ENCODE results near the gene CENPF.
"Not testable (repeated sequence)": the region's sequence is repeated elsewhere in the genome, so short reads cannot be mapped to it uniquely, and the experiment has no call there.

CENPF gene

DNA sequence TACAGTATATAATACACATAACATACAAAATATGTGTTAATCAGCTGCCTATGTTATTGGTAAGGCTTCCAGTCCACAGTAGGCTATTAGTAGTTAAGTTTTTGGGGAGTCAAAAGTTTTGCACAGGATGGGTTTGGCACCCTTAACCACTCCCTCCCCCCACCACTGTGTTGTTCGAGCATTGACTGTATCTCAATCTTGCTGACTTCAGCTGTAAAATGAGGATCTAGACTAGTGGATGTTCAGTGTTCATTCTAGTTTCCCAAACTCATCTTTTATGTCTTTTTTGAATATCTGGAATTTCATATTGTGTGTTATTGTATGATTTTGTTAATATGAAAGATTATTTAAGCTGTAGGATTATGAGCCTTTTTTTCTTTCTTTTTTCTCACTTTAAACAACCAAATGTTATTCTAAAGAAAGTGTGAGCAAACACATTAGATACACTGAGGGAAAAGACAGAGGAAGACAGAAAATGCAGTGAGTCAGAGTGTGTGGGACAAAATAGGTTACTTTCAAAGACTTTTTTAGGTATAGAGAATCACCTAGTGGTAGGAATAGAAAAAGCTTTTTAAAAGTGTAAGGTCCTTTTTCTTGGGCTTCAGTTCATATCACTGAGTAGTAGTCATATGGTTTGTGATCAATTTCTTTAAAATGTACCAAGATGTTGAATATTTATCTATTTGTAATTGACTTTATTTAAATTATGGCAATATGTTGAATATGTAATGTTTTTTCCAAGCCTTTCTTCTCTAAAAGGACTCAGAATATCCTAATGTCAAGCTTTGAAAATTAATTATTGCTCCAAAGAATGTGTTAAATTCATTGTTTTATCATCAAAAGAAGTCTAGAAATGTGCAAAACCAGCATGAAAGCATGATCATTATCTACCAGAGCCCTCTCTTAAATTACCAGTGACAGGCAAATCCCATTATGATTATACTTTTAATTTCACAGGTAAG is 17.9 kb upstream of the CENPF start:
- peak in 1 of 5 experiments; percentile 57 for DNase-seq

- DNase-seq: no peak
Observed at GRCh38 chr1:214586621-214587020, 16.4 kb upstream of the CENPF start.

DNA sequence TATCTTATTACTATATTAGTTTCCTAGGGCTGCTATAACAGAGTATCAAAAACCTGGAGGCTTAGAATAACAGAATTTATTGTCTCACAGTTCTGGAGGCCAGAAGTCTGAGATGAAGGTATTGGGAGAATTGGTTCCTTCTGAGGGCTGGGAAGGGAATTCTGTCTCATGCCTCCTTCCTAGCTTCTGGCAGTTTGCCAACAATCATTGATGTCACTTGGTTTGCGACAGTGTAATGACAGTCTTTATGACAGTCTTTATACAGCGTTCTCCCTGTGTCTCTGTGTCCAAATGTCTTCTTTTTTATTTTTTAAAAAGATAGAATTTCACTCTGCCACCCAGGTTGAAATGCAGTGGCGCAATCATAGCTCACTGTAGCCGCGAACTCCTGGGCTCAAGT is 15.8 kb upstream of the CENPF start:
- DNase-seq: no peak

GRCh38 chr1:214588963-214589597 is 13.9 kb upstream of the CENPF start:
- DNase-seq: no peak

- DNase-seq: no peak
Observed at GRCh38 chr1:214590696-214591095, 12.3 kb upstream of the CENPF start.

DNA sequence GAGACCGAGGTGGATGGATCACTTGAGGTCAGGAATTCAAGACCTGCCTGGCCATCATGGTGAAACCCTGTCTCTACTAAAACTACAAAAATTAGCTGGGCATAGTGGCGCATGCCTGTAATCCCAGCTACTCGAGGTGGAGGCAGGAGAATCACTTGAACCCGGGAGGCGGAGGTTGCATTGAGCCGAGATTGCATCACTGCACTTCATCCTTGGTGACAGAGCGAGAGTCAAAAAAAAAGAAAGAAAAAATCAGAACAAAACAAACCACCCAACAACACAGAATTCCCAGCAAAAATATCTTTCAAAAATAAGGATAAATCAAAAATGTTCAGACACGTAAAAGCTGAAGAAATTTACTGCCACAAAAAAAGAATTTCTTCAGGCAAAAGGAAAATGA is 11.1 kb upstream of the CENPF start:
- not testable (repeated sequence) for DNase-seq

- DNase-seq: no peak
Observed at GRCh38 chr1:214593158-214593557, 9.8 kb upstream of the CENPF start.

GRCh38 chr1:214603819-214604252 is 841 bp downstream of the CENPF start:
- peak in 1 of 5 experiments; percentile 18 for DNase-seq

DNA sequence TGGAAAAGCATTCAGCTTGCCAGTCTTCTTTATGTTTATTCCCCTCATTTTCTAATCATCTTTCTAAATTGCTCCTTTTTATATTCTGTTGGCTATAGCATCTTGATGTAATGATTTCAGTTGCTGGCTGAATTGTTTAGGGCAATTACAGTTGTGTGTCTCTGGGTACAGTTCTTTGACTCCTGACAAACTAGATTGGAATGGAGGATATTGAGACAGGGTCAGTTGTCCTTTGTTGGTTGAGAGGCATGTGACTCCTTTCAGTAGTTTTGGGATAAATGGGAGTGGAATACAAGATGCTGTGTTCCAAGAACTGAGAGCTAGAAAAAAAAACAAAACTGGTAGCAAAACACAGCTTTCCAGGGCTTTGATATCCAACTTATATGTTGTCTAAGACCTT is 1.5 kb downstream of the CENPF start:
- DNase-seq: no peak

DNA sequence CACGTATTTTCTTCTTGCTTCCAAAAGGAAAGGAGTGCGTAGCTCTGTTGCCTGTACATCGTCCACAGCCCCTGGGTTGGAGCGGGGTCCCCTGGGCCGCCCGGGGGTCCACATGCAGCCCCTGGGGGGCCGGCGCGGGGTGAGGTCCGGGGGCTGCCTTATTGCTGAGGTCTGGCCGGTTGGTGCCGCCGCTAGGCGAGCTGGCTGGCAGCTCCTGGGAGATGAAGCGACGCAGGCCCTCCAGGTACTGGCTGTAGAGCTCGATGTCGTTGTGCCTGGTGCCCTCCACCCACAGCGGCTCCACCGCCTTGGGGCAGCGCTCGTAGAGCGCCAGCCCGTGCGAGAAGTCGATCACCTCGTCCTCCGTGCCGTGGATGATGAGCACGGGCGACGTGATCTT is 2.5 kb downstream of the CENPF start:
- not testable (repeated sequence) for DNase-seq

DNA sequence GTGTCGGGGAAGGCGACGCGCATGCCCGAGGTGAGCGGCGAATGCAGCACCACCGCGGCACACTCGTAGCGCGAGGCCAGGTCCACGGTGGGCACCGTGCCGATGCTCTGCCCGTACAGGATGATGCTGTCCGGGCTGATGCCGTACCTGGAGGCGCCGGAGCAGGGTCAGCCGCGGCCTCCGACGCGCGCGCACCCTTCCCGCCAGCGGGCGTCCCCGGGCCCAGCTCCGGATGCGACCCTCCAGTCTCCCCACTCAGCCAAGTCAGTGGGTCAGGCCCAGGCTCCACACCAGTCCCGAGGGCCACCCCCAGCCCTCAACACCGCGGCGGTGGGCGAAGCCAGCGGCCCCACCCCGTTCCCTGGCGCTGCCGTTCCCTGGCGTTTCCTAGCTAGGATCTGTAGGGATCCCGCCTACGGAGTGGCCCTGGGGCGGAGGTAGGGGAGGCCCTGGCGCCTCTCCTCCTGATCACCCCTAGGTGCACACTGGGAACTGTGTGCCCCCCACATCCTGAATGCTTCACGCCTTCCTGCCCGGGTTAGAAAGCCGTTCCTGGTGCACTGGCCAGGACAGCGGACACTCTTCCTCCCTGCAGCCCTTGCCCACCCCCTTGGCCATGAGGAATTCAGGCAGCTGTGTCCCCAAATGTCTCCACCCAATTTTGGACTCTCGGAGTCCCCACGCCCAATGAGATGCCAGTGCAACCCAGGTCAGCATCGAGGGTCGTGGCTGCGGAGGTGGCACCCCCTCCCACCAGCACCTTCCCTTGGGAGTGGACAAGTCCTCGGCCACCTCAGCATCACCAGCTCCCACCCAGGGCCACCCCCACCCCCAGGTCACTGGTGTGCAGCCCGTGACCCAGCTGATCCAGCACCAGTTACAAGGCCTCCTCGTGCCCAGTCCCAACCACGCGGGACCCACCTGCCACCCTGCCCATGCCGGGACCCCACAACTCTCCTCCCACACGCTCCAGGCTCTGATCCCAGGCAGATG is 3.2 kb downstream of the CENPF start:
- DNase-seq: not testable (repeated sequence)

- not testable (repeated sequence) for DNase-seq
Observed at GRCh38 chr1:214607492-214608215, 4.7 kb downstream of the CENPF start.

DNA sequence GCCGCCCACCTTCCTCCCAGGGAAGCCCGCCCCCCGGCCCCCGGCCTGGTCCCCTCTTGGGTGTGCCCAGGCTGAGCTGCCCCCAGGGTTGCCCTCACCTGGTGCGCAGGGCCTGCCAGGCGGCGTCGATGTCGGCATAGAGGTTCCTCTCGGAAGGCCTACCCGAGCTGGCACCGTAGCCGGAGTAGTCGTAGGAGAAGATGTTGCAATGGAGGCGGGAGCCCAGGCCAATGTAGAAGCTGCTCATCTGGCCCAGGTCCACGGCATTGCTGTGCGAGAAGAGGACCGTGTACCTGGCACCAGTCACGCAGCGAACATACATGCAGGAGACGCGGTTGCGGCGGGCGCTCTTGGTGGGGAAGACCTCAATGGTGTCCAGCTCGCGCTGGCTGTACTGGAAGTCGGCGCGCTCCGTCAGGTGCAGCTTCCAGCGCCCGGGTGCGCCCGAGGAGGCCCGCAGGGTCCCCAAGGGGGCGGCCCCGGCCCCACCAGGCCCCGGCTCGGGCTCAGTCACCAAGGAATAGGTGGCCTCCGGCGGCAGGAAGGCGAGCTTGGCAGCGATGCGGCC is 5.3 kb downstream of the CENPF start:
- not testable (repeated sequence) for DNase-seq

- not testable (repeated sequence) for DNase-seq
Observed at GRCh38 chr1:214608817-214609216, 5.8 kb downstream of the CENPF start.

GRCh38 chr1:214609692-214610091 is 6.7 kb downstream of the CENPF start:
- DNase-seq: no peak

DNA sequence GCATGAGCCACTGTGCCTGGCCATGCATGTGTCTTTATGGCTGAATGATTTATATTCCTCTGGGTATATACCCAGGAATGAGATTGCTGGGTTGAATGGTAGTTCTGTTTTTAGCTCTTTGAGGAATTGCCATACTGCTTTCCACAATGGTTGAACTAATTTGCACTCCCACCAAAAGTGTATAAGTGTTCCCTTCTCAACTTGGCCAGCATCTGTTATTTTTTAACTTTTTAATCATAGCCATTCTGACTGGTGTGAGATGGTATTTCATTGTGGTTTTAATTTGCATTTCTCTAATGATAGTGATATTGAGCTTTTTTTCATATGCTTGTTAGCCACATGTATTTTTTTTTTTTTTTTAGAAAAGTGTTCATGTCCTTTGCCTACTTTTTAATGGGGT is 7.1 kb downstream of the CENPF start:
- DNase-seq: not testable (repeated sequence)

DNA sequence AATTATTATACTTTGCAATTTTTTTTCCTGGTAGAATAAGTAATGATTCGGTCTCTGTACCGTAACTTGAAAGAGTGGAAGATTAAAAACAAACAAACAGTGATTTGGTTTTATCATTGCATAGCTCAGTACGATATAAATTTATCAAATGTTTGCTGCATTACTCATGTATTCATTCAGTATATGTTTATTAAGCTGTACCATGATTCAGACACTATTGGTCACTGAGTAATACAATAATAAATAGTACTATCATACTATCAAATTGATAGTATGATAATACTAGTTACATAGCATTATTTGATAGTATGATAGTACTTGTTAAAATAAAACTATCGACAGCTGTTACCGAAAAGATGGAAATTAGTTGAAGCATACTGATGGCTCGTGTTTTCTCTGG is 12.1 kb downstream of the CENPF start:
- DNase-seq: no peak

- DNase-seq: no peak
Observed at GRCh38 chr1:214615871-214616270, 12.9 kb downstream of the CENPF start.

DNA sequence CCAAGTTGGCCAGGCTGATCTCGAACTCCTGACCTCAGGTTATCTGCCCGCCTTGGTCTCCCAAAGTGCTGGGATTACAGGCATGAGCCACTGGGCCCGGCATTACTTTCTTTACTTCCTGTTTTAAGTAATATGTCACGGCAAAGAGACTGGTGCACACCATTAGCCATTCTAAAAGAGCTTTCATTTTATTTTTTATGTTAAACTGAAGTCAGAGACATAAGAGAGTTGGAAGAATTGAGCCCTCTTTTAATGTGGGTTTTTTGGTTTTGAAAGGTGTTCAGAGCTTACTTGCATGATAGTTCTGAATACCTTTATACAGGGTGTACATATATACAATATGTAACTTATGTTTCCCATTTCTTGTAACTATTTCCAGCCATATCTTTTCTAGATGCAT is 14.3 kb downstream of the CENPF start:
- no peak for DNase-seq

DNA sequence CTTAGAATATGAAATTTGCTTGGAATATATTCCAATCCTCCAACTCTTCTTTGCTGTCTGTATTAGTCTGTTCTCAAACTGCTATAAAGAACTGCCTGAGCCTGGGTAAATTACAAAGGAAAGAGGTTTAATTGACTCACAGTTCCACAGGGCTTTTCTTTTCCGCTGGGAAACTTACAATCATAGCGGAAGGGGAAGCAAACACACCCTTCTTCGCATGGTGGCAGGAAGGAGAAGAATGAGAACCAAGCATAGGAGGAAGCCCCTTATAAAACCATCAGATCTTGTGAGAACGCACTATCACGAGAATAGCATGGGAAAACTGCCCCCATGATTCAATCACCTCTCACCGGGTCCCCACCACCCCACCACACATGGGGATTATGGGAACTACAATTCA is 14.8 kb downstream of the CENPF start:
- DNase-seq: no peak

GRCh38 chr1:214621236-214621635 is 18.2 kb downstream of the CENPF start:
- DNase-seq: no peak

DNA sequence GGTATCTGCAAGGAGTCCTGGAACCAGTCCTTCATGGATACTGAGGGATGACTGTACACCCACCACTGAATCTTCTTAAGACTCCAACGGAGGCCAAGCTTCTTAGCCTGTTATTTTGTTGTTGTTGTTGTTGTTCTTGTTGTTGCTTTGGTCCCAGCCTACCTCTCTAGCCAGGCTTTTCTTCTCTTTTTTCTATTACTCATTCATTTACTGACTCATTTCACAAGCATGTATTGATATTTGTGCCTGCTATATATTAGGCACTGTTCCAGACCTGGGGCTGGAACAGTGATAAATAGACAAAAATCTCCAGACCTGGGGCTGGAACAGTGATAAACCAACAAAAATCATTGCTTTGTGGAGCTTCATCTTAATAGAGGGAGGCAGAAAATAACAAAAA is 20.4 kb downstream of the CENPF start:
- no peak for DNase-seq
